ENCODE measurements around the gene OAF.

GRCh38 chr11:120178561-120179056 lies 32.2 kb upstream of the OAF start:
- TF ChIP-seq CTCF (IDR thresholded peaks at IDR 0.05): no peak
- no peak for TF ChIP-seq POLR2A (IDR thresholded peaks at IDR 0.05)
- TF ChIP-seq EP300 (IDR thresholded peaks at IDR 0.05): no peak
- TF ChIP-seq POLR2AphosphoS5 (IDR thresholded peaks at IDR 0.05): no peak

Data from sigmoid colon (tissue), 4 donors.